Measurements from ENCODE around the gene CEP85L.

CEP85L gene

GRCh38 chr6:118509009-118509617 is 142.3 kb downstream of the CEP85L start:
- DNase-seq (ENCODE audit: low read depth) = peak; percentile 43
- TF ChIP-seq, protein P1, sequence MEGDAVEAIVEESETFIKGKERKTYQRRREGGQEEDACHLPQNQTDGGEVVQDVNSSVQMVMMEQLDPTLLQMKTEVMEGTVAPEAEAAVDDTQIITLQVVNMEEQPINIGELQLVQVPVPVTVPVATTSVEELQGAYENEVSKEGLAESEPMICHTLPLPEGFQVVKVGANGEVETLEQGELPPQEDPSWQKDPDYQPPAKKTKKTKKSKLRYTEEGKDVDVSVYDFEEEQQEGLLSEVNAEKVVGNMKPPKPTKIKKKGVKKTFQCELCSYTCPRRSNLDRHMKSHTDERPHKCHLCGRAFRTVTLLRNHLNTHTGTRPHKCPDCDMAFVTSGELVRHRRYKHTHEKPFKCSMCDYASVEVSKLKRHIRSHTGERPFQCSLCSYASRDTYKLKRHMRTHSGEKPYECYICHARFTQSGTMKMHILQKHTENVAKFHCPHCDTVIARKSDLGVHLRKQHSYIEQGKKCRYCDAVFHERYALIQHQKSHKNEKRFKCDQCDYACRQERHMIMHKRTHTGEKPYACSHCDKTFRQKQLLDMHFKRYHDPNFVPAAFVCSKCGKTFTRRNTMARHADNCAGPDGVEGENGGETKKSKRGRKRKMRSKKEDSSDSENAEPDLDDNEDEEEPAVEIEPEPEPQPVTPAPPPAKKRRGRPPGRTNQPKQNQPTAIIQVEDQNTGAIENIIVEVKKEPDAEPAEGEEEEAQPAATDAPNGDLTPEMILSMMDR (IDR thresholded peaks at IDR 0.05; ENCODE audit: low read depth, low read length) = peak; percentile 62
- TF ChIP-seq MAX (IDR thresholded peaks at IDR 0.05; ENCODE audit: low read depth, low read length) = no peak
- no peak overlapping the region for H3K4me3 ChIP-seq (ENCODE audit: low read depth, low read length)

DNA sequence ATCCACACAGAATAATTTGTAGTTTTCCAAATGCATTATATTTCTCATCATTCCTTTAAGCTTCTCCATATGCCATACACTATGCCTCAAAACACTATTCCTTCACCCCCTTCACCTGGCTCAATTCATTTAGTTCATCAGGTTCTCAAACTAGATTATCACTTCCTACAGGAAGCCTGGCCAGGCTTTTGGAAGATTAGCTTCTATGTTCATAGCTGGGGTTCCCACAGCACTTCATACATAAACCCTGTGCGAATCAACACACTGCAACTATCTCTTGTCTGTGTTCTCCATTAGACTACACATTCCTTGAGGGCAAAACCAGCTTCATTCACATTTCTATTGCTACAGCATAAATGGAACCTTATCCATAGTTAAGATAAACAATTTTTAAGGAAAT is 143.8 kb downstream of the CEP85L start:
- TF ChIP-seq MAX (IDR thresholded peaks at IDR 0.05; ENCODE audit: low read depth, low read length) = no peak
- no peak for TF ChIP-seq MYC (IDR thresholded peaks at IDR 0.05; ENCODE audit: low read depth, low read length)
- no peak for TF ChIP-seq POLR2A (IDR thresholded peaks at IDR 0.05; ENCODE audit: extremely low read depth, insufficient read length)
- TF ChIP-seq, protein P1 (IDR thresholded peaks at IDR 0.05; ENCODE audit: low read depth, low read length) = no peak
- DNase-seq (ENCODE audit: low read depth) = no peak
- no peak overlapping the region for H3K4me3 ChIP-seq (ENCODE audit: low read depth, low read length)

DNA sequence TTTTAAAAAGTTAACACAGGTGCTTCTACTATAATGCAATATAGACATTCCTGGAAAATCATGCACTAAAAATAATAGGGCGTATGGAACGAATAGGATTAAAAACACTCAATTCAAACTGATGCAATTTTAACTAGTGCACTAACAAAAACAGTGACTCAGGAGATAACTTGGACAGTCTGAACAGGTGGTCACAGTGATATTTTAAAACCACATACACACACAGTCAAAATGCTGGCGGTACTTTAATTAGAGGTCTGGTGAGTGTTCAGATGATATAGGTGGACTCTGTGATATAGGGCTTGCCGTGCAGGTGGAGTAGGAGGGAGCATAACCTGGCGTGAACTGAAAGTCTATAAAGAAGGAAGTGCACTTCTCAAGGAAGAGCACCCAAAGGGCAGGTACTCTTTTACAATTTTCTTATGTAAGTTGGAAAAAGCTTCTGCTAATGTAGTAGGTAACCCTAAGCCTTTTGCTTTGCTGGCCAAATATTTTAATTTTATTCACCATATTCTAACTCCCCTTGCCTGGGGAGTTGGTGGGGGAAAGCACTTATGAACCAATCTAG is 145.2 kb downstream of the CEP85L start:
- no peak for DNase-seq (ENCODE audit: low read depth)
- TF ChIP-seq MYC (IDR thresholded peaks at IDR 0.05; ENCODE audit: low read depth, low read length) (no peak), MAX (IDR thresholded peaks at IDR 0.05; ENCODE audit: low read depth, low read length) (no peak), POLR2A (IDR thresholded peaks at IDR 0.05; ENCODE audit: extremely low read depth, insufficient read length) (no peak)
- TF ChIP-seq, protein P1 (IDR thresholded peaks at IDR 0.05; ENCODE audit: low read depth, low read length) = no peak
- H3K4me3 ChIP-seq (ENCODE audit: low read depth, low read length) = no peak overlapping the region

DNA sequence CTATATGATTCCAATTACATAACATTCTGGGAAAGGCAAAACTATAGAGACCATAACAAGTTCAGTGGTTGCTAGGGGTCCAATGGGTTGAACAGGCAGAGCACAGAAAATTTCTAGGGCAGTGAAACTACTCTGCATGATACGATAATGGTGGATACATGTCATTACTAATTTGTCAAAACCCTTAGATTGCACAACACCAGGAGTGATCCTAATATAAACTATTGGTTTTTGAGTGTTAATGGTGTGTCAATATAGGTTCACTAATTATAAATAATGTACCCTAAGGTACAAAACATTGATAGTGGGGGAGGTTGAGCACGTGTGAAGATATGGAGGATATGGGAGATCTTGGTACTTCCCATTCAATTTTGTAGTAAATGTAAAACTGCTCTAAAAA is 145.7 kb downstream of the CEP85L start:
- DNase-seq (ENCODE audit: low read depth) = no peak
- H3K4me3 ChIP-seq (ENCODE audit: low read depth, low read length) = no peak overlapping the region
- no peak for TF ChIP-seq POLR2A (IDR thresholded peaks at IDR 0.05; ENCODE audit: extremely low read depth, insufficient read length)
- no peak for TF ChIP-seq MAX (IDR thresholded peaks at IDR 0.05; ENCODE audit: low read depth, low read length)
- TF ChIP-seq MYC (IDR thresholded peaks at IDR 0.05; ENCODE audit: low read depth, low read length) = no peak

DNA sequence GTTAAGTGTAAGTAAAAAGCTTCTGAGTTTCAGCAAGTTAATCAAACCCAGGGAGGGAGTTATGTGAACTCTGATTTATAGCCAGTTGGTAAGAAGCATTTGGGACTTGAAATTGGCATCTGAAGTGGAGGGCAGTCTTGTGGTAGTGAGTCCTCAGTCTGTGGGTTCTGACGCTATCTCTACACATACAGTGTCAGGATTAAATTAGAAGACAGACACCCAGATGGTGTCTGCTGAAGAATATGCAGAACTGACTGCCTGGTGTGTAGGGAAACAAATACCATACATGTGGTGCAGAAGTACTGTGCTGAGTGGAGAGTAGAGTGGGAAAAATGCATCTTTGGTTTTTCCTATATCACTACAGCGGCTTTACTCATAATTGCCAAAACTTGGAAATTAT is 146.8 kb downstream of the CEP85L start:
- no peak overlapping the region for H3K4me3 ChIP-seq (ENCODE audit: low read depth, low read length)
- no peak for DNase-seq (ENCODE audit: low read depth)
- TF ChIP-seq MYC (IDR thresholded peaks at IDR 0.05; ENCODE audit: low read depth, low read length) (no peak), POLR2A (IDR thresholded peaks at IDR 0.05; ENCODE audit: extremely low read depth, insufficient read length) (no peak), MAX (IDR thresholded peaks at IDR 0.05; ENCODE audit: low read depth, low read length) (no peak)
- TF ChIP-seq, protein P1 (IDR thresholded peaks at IDR 0.05; ENCODE audit: low read depth, low read length) = no peak

DNA sequence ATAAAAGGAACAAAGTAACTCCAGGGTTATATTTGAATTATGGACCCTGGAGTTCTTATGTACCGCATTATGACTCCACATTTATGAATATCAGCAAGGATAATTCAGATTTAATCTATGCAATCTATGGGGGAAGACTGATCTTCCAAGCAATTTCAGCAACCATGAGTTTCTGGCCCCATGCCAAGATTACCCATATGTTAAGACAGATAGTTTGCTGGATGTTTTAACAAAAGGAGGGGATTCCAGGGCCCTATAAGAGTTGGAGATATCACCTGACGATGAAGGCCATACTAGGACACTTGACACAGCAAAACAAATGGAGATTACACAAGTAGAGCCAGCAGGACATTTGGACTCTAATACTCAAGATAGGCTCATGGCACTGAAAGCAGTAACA is 149.2 kb downstream of the CEP85L start:
- no peak for DNase-seq (ENCODE audit: low read depth)

More for the DNA sequence above, 149.2 kb downstream of the CEP85L start:
- TF ChIP-seq, protein P1 (IDR thresholded peaks at IDR 0.05; ENCODE audit: low read depth, low read length) = no peak
- TF ChIP-seq POLR2A (IDR thresholded peaks at IDR 0.05; ENCODE audit: extremely low read depth, insufficient read length) = no peak
- no peak for TF ChIP-seq MAX (IDR thresholded peaks at IDR 0.05; ENCODE audit: low read depth, low read length)
- TF ChIP-seq MYC (IDR thresholded peaks at IDR 0.05; ENCODE audit: low read depth, low read length) = no peak
- no peak overlapping the region for H3K4me3 ChIP-seq (ENCODE audit: low read depth, low read length)
